HepG2 (cell line): Measurements from ENCODE around the gene SLC13A3. TPM values are rescaled to one million over a fixed set of nuclear protein-coding genes. Genes with fewer than 3 reads are reported as not detected.

Experiments
- CBFB ChIP-seq: sonication (generic); formaldehyde crosslinking; IDR thresholded peaks from 2 replicates; pipeline ENCODE4 v1.4.0; 2020; ENCODE audit warnings: missing genetic modification reagents
- FOXK1 ChIP-seq: sonication (generic); formaldehyde crosslinking; IDR thresholded peaks from 2 replicates; pipeline ENCODE4 v1.4.0; 2020; ENCODE audit warnings: low read depth, missing genetic modification reagents, borderline replicate concordance
- KDM5B ChIP-seq: sonication (generic); formaldehyde crosslinking; IDR thresholded peaks from 2 replicates; pipeline ENCODE4 v1.4.0; 2020; ENCODE audit warnings: missing genetic modification reagents, mild to moderate bottlenecking, borderline replicate concordance
- MIER3 ChIP-seq: IDR thresholded peaks from 2 replicates; pipeline ENCODE4 v1.6.1; 2016; ENCODE audit warnings: missing compliant biosample characterization, borderline replicate concordance
- NFATC3 ChIP-seq: sonication (generic); formaldehyde crosslinking; IDR thresholded peaks from 2 replicates; pipeline ENCODE4 v1.5.1; 2020; ENCODE audit warnings: mild to moderate bottlenecking, missing genetic modification reagents
- PCBP2 ChIP-seq: fragments of 200-400 bp; formaldehyde crosslinking; optimal IDR thresholded peaks from 2 replicates; pipeline ENCODE3; 2018; ENCODE audit warnings: low read length, low read depth; ENCODE audit not compliant: poor library complexity, severe bottlenecking
- SNAPC2 ChIP-seq: sonication (generic); formaldehyde crosslinking; IDR thresholded peaks from 2 replicates; pipeline ENCODE4 v1.8.1; 2022; ENCODE audit warnings: mild to moderate bottlenecking, missing genetic modification reagents
- TBL1XR1 ChIP-seq: fragments of 150-350 bp; IDR thresholded peaks from 2 replicates; pipeline ENCODE4 v1.6.1; 2014; ENCODE audit warnings: borderline replicate concordance, low read length; ENCODE audit not compliant: partially characterized antibody
- XBP1 ChIP-seq: sonication (generic); formaldehyde crosslinking; IDR thresholded peaks from 2 replicates; pipeline ENCODE4 v1.5.0; 2020; ENCODE audit warnings: missing genetic modification reagents
- ZFP90 ChIP-seq: sonication (generic); formaldehyde crosslinking; IDR thresholded peaks from 2 replicates; pipeline ENCODE4 v1.8.0; 2022; ENCODE audit warnings: missing genetic modification reagents, mild to moderate bottlenecking, inconsistent platforms, borderline replicate concordance
- ZNF224 ChIP-seq: sonication (generic); formaldehyde crosslinking; IDR thresholded peaks from 2 replicates; pipeline ENCODE4 v1.5.0; 2020; ENCODE audit warnings: mild to moderate bottlenecking, missing genetic modification reagents
- ZNF251 ChIP-seq: sonication (generic); formaldehyde crosslinking; IDR thresholded peaks from 2 replicates; pipeline ENCODE4 v1.9.0; 2021; ENCODE audit warnings: mild to moderate bottlenecking, missing genetic modification reagents
- ZNF260 ChIP-seq: sonication (generic); formaldehyde crosslinking; IDR thresholded peaks from 2 replicates; pipeline ENCODE4 v1.4.0; 2020; ENCODE audit warnings: missing genetic modification reagents, low read depth, mild to moderate bottlenecking, borderline replicate concordance
- ZNF484 ChIP-seq: sonication (generic); formaldehyde crosslinking; IDR thresholded peaks from 2 replicates; pipeline ENCODE4 v1.5.1; 2020; ENCODE audit warnings: mild to moderate bottlenecking, low read depth, missing genetic modification reagents, borderline replicate concordance
- ZNF512 ChIP-seq: sonication (generic); formaldehyde crosslinking; IDR thresholded peaks from 2 replicates; pipeline ENCODE4 v1.4.0; 2020; ENCODE audit warnings: mild to moderate bottlenecking, missing genetic modification reagents
- ZNF558 ChIP-seq: sonication (generic); formaldehyde crosslinking; IDR thresholded peaks from 2 replicates; pipeline ENCODE4 v1.9.0; 2022; ENCODE audit warnings: mild to moderate bottlenecking, missing genetic modification reagents, borderline replicate concordance
- ZNF577 ChIP-seq: sonication (generic); formaldehyde crosslinking; IDR thresholded peaks from 2 replicates; pipeline ENCODE4 v1.4.0; 2020; ENCODE audit warnings: mild to moderate bottlenecking, low read depth, missing genetic modification reagents, borderline replicate concordance
- ZNF850 ChIP-seq: sonication (generic); formaldehyde crosslinking; conservative IDR thresholded peaks from 2 replicates; pipeline ENCODE4 v1.9.0; 2021; ENCODE audit warnings: mild to moderate bottlenecking, missing genetic modification reagents
- polyA plus RNA-seq, 8 experiments: library from polyadenylated mRNA; depleted of rRNA in 3 of 8; stranded (reverse) in 7 of 8; unstranded in 1 of 8; fragments of >200 nt; fragmentation: Illumina TruSeq in 4 of 8; extraction: Trizol in 4 of 8; gene quantifications; 2 replicates each; pipeline versions ENCODE4 v1.2.1 to v1.2.3, GENCODE V29; 2011 to 2016; ENCODE audit warnings: low read depth in 4 of 8, missing spikeins in 1 of 8, mixed read lengths in 1 of 8; ENCODE audit not compliant: insufficient read depth in 1 of 8
- total RNA-seq, 5 experiments: library from RNA; depleted of rRNA; stranded (reverse); fragments of >200 nt; fragmentation: Illumina TruSeq; extraction: Trizol; gene quantifications; 2 replicates each; pipeline ENCODE4 v1.2.3, GENCODE V29; 2016; ENCODE audit warnings: low read depth in 1 of 5
- TF ChIP-seq, protein P1 (sequence below): sonication (generic); formaldehyde crosslinking; IDR thresholded peaks from 2 replicates; pipeline ENCODE4 v1.4.0; 2020; ENCODE audit warnings: missing genetic modification reagents, borderline replicate concordance
- TF ChIP-seq, protein P2 (sequence below): sonication (generic); formaldehyde crosslinking; IDR thresholded peaks from 2 replicates; pipeline ENCODE4 v1.4.0; 2020; ENCODE audit warnings: missing genetic modification reagents
- TF ChIP-seq, protein P3 (sequence below): sonication (generic); formaldehyde crosslinking; IDR thresholded peaks from 2 replicates; pipeline ENCODE4 v1.5.1; 2020; ENCODE audit warnings: missing genetic modification reagents, mild to moderate bottlenecking, borderline replicate concordance

The SLC13A3 gene
- total and polyA plus RNA-seq, 2 of the 13 experiments (the other 11 are each of a cell fraction or from before 2014, with no cell fraction given) = 66.5 to 76.0 TPM

DNA sequence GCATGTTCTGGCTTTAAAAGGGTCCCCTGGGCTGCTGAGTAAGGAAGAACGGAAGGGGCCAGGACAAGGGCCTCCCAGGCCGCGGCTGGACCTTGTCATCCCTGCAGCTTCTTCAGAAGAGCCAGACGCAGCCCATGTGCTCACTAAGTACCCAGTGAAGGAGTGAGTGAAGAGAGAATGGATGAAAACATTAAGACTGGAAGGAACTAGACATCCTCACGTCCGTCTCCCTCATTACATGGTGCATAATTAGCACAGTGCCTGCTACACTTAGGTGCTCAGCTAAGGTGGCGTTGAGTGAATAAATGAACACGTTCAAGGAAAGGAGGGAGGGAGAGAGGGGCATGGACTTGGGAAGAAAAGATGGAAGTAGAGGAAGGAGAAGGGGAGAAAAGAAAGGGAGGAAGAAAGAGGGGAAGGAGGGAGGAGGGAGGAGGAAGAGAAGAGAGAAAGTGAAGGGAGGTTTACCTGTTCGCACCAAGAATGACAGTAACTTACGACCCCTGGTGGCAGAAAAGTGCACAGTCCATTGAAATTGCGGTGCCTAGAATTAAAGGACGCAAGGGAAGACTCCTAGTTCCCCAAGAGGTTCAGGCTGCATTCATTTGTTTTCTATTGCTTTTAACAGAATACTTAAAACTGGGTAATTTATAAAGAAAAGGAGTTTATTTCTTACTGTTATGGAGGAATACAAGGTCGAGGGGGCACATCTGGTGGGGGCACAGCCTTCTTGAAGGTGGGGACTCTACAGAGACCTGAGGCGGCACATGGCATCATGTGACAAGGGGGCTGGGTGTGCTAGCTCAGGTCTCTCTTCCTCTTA is 30.0 kb upstream of the SLC13A3 start (continued):
- TF ChIP-seq, protein P1, sequence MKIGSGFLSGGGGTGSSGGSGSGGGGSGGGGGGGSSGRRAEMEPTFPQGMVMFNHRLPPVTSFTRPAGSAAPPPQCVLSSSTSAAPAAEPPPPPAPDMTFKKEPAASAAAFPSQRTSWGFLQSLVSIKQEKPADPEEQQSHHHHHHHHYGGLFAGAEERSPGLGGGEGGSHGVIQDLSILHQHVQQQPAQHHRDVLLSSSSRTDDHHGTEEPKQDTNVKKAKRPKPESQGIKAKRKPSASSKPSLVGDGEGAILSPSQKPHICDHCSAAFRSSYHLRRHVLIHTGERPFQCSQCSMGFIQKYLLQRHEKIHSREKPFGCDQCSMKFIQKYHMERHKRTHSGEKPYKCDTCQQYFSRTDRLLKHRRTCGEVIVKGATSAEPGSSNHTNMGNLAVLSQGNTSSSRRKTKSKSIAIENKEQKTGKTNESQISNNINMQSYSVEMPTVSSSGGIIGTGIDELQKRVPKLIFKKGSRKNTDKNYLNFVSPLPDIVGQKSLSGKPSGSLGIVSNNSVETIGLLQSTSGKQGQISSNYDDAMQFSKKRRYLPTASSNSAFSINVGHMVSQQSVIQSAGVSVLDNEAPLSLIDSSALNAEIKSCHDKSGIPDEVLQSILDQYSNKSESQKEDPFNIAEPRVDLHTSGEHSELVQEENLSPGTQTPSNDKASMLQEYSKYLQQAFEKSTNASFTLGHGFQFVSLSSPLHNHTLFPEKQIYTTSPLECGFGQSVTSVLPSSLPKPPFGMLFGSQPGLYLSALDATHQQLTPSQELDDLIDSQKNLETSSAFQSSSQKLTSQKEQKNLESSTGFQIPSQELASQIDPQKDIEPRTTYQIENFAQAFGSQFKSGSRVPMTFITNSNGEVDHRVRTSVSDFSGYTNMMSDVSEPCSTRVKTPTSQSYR (CRISPR knock-in tag) = no peak
- TF ChIP-seq ZNF577 (CRISPR knock-in tag) (no peak), ZNF224 (CRISPR knock-in tag) (no peak), FOXK1 (no peak), TBL1XR1 (no peak), NFATC3 (CRISPR knock-in tag) (no peak), ZFP90 (CRISPR knock-in tag) (no peak; the same call in 1 of the 2 replicates), ZNF512 (CRISPR knock-in tag) (peak; percentile 99), ZNF850 (no peak), KDM5B (CRISPR knock-in tag) (0 out of 2 replicates have a peak, but pooled peaks have one; percentile 65), ZNF484 (CRISPR knock-in tag) (no peak), ZNF251 (no peak), MIER3 (CRISPR knock-in tag) (peak; percentile 56; the same call in 1 of the 2 replicates), ZNF558 (CRISPR knock-in tag) (no peak), SNAPC2 (CRISPR knock-in tag) (peak; percentile 41; the same call in 1 of the 2 replicates), ZNF260 (no peak), XBP1 (CRISPR knock-in tag) (no peak), PCBP2 (peak; percentile 99), CBFB (CRISPR knock-in tag) (no peak)
- TF ChIP-seq, protein P2, sequence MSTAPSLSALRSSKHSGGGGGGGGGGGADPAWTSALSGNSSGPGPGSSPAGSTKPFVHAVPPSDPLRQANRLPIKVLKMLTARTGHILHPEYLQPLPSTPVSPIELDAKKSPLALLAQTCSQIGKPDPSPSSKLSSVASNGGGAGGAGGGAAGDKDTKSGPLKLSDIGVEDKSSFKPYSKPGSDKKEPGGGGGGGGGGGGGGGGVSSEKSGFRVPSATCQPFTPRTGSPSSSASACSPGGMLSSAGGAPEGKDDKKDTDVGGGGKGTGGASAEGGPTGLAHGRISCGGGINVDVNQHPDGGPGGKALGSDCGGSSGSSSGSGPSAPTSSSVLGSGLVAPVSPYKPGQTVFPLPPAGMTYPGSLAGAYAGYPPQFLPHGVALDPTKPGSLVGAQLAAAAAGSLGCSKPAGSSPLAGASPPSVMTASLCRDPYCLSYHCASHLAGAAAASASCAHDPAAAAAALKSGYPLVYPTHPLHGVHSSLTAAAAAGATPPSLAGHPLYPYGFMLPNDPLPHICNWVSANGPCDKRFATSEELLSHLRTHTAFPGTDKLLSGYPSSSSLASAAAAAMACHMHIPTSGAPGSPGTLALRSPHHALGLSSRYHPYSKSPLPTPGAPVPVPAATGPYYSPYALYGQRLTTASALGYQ = no peak
- TF ChIP-seq, protein P3, sequence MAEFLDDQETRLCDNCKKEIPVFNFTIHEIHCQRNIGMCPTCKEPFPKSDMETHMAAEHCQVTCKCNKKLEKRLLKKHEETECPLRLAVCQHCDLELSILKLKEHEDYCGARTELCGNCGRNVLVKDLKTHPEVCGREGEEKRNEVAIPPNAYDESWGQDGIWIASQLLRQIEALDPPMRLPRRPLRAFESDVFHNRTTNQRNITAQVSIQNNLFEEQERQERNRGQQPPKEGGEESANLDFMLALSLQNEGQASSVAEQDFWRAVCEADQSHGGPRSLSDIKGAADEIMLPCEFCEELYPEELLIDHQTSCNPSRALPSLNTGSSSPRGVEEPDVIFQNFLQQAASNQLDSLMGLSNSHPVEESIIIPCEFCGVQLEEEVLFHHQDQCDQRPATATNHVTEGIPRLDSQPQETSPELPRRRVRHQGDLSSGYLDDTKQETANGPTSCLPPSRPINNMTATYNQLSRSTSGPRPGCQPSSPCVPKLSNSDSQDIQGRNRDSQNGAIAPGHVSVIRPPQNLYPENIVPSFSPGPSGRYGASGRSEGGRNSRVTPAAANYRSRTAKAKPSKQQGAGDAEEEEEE = no peak; the same call in 1 of the 2 replicates
